Heart right ventricle (tissue), 16 donors: ENCODE results near the gene RUNX1. TPM values are rescaled to one million over a fixed set of nuclear protein-coding genes. Genes with fewer than 3 reads are reported as not detected.

Experiments
- ATAC-seq, 8 donors: fragments of 200-7000 bp; cut with Tn5 transposase; one replicate each; pipeline ENCODE4 v1.9.1; 2020; ENCODE audit warnings: mild to moderate bottlenecking in 8 of 8, moderate library complexity in 8 of 8, moderate number of reproducible peaks in 1 of 8
- DNase-seq, 2 donors: peaks; one replicate each; pipeline ENCODE4 v3.0.0-alpha.2; 2020
- H3K27ac ChIP-seq, 10 donors: fragments of 200-600 bp; sonication (generic) in 2 of 10; one replicate each; pipeline versions ENCODE4 v1.5.0 to v1.8.0; 2020 to 2022; ENCODE audit warnings: mild to moderate bottlenecking in 3 of 10
- H3K27me3 ChIP-seq, 7 donors: fragments of 200-600 bp; one replicate each; pipeline ENCODE4 v1.8.0; 2021 to 2022; ENCODE audit warnings: mild to moderate bottlenecking in 2 of 7
- H3K36me3 ChIP-seq, 9 donors: fragments of 200-600 bp; sonication (generic) in 1 of 9; one replicate each; pipeline versions ENCODE4 v1.5.0 to v1.8.0; 2020 to 2022; ENCODE audit warnings: mild to moderate bottlenecking in 2 of 9
- H3K4me1 ChIP-seq, 9 donors: fragments of 200-600 bp; sonication (generic) in 1 of 9; one replicate each; pipeline versions ENCODE4 v1.5.0 to v1.8.0; 2020 to 2022; ENCODE audit warnings: mild to moderate bottlenecking in 4 of 9
- H3K4me3 ChIP-seq, 10 donors: fragments of 200-600 bp; sonication (generic) in 2 of 10; one replicate each; pipeline versions ENCODE4 v1.5.0 to v1.8.0; 2020 to 2022; ENCODE audit warnings: mild to moderate bottlenecking in 7 of 10, moderate library complexity in 2 of 10
- H3K9me3 ChIP-seq, 11 donors: fragments of 200-600 bp in 10 of 11; sonication (generic) in 2 of 11; one replicate each; pipeline versions ENCODE4 v1.5.0 to v1.8.0; 2013 to 2022; ENCODE audit warnings: mild to moderate bottlenecking in 2 of 11, control low read depth in 1 of 11, moderate library complexity in 1 of 11
- WGBS, 2 donors: extraction: QIAGEN DNeasy Blood & Tissue Kit; methylation state at CpG; one replicate each; pipeline ENCODE4 v1.1.7; 2013; ENCODE audit warnings: inconsistent platforms in 1 of 2; 5-methylcytosine and 5-hydroxymethylcytosine counted together
- intact Hi-C, 10 donors: fragments of 100-400 bp; cut with DNase I; formaldehyde crosslinking; loops; one replicate each; pipeline versions ENCODE4 v1.11.1 to v1.14.2; 2022
- polyA plus RNA-seq, 2 donors: library from polyadenylated mRNA; stranded (reverse); fragments of 200-250 nt; gene quantifications; one replicate each; pipeline ENCODE4 v1.2.3, GENCODE V29; 2013
- total RNA-seq, 10 donors: library from RNA; stranded (reverse); fragmentation: NEBNext Ultra II Directional in 3 of 10; extraction: Animal tissue kit (Norgen Biotek cat#: 25700) in 3 of 10; gene quantifications; one replicate each; pipeline versions ENCODE4 v1.2.1 to v1.2.4, GENCODE V29; 2021 to 2023
- TF ChIP-seq, protein P1 (sequence below), 9 donors: fragments of 200-600 bp; sonication (generic) in 2 of 9; IDR thresholded peaks; one replicate each; pipeline versions ENCODE4 v1.5.0 to v1.8.0; 2021 to 2022; ENCODE audit warnings: antibody characterized with exemption in 9 of 9, mild to moderate bottlenecking in 5 of 9, moderate library complexity in 1 of 9
- donor health status: Arrhythmogenic right ventricular cardiomyopathy.
- donor health status: ischemic (EF 13 %, LVEDD 7.1; RV severe dilation, severe dysfunction).
- donor health status: healthy with polysubstance abuse.
- donor health status: DM: no; HTN: yes; CAD: no.
- donor health status: DM: no; HTN: no; CAD: no.
- donor health status: ischemic (EF 25% LVEDD 6.9; RV normal size, moderate dysfunction).
- donor health status: ischemic (EF 25% LVEDD 5.7; RV mildly dilated, moderate dysfunction).
- donor health status: healthy.
- donor health status: DM: yes; HTN: yes; CAD: no.
- donor health status: Ischemic cardiomyopathy.
- donor health status: ischemic (EF 35%, LVEDD 5.7; RV mildly dilated, moderate dysfunction).
- donor health status: nonischemic (EF 11% LVEDD 7.7; RV severe dilation, severe dysfunction).
- donor health status: DM: yes; HTN: yes; CAD: no.
- donor health status: PGD.
- donor health status: ischemic (EF 29% LVEDD 5.4; RV normal size, mild dysfunction).
- donor health status: nonischemic (EF 23%, LVEDD 6.1; RV moderate dilation, normal function).

RUNX1 gene
- total and polyA plus RNA-seq, 12 donors, result 0.88 to 29.3 (median 3.5) TPM

DNA sequence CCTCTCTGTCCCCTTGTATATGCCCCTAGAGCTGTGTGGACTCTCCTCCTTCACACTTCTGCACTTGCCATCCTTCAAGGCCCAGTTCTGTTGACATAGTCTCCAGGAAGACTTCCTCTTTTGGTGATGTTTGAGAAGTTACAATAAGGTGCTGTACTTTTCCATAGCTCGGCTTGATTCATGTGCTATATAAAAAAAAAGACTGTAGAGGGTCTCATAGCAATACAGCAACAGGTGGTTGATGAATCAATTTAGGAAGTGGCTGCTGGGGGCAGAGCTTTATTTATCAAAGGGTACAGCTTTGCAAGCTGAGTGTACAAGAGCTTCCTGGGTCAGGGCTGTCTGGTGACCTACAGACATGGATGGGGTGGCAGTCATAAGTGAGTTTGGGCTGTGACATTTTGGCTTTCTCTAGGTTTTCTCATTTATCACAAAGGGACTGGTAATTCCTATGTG lies 102.7 kb downstream of the RUNX1 start:
- no peak for DNase-seq
- Histone ChIP-seq H3K27ac (no peak overlapping the region), H3K4me3 (no peak overlapping the region), H3K27me3 (peaks cover 0 to 22% (median 0%) of the 10 kb centered on the region in 7 donors), H3K9me3 (no peaks in the 10 kb centered on the region), H3K36me3 (no peaks in the 10 kb centered on the region), H3K4me1 (peaks cover 0 to 10% (median 0%) of the 10 kb centered on the region in 9 donors)
- no peak for ATAC-seq
- 75 to 87% methylated on average over 1 of the region's 1 CpG for WGBS, 2 donors
- intact Hi-C loops, result no loop called here
- TF ChIP-seq, protein P1, sequence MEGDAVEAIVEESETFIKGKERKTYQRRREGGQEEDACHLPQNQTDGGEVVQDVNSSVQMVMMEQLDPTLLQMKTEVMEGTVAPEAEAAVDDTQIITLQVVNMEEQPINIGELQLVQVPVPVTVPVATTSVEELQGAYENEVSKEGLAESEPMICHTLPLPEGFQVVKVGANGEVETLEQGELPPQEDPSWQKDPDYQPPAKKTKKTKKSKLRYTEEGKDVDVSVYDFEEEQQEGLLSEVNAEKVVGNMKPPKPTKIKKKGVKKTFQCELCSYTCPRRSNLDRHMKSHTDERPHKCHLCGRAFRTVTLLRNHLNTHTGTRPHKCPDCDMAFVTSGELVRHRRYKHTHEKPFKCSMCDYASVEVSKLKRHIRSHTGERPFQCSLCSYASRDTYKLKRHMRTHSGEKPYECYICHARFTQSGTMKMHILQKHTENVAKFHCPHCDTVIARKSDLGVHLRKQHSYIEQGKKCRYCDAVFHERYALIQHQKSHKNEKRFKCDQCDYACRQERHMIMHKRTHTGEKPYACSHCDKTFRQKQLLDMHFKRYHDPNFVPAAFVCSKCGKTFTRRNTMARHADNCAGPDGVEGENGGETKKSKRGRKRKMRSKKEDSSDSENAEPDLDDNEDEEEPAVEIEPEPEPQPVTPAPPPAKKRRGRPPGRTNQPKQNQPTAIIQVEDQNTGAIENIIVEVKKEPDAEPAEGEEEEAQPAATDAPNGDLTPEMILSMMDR (IDR thresholded peaks at IDR 0.05), result no peak

DNA sequence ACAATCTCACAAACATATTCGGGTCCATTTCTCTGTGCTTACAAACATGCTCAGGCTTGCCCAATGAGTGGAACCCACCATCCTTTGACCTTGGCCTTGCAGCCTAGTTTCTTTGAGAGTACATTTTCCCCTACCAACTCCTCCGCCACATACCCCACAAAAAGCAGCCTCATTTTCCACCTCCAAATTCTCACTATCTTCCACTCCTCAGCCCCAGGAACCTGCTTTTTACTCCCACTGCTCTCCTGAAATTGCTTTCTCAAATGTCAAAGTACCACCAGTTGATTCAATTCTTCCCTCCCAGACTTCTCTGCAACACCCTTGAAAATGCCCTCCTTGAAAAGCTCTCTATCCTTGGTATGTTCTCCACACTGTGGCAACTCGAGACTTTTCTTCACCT lies 103.8 kb downstream of the RUNX1 start:
- TF ChIP-seq, protein P1 (IDR thresholded peaks at IDR 0.05), result no peak
- no peaks in the 10 kb centered on the region for H3K36me3 ChIP-seq
- no peak for ATAC-seq
- WGBS, 2 donors, result 84% methylated on average over 3 of the region's 3 CpGs
- peaks cover 0 to 10% (median 0%) of the 10 kb centered on the region in 9 donors for H3K4me1 ChIP-seq
- intact Hi-C loops, result no loop called here
- DNase-seq, result no peak
- H3K27ac ChIP-seq, result no peak overlapping the region
- H3K4me3 ChIP-seq, result no peak overlapping the region
- H3K27me3 ChIP-seq, result peaks cover 0 to 28% (median 3%) of the 10 kb centered on the region in 7 donors
- no peaks in the 10 kb centered on the region for H3K9me3 ChIP-seq

DNA sequence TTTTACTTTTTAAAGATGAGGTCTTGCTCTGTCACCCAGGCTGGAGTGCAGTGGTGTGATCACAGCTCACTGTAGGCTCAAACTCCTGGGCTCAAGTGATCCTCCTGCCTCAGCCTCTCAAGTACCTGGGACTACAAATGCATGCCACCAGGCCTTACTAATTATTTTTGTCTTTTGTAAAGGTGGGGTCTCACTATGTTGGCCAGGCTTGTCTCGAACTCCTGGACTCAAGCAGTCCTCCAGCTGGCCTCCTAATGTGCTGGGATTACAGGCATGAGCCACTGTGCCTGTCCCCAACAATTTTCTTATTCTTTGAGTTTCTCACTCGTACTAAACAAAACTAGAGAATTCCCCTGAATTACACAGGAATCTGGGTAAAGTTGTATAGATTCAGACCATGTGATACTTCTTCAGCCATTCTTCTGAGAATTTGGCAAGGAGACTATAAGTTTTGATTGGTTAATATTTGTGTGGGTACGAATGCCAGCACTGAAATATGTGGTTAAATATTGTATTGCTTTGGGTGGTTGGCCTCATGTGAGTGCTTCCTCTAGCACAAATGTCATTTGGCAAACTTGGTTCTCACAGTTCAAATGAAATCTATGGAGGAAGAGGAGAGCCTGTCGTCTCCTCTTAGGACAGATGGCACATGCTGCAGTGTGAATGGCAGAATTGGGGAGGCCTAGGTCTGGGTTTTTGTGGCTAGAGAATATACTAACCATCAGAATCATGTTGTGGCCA lies 104.9 kb downstream of the RUNX1 start:
- Histone ChIP-seq H3K9me3 (no peaks in the 10 kb centered on the region), H3K4me3 (no peak overlapping the region), H3K4me1 (peaks cover 0 to 10% (median 0%) of the 10 kb centered on the region in 9 donors), H3K36me3 (no peaks in the 10 kb centered on the region), H3K27me3 (peaks cover 0 to 32% (median 3%) of the 10 kb centered on the region in 7 donors), H3K27ac (no peak overlapping the region)
- ATAC-seq (no peak), DNase-seq (no peak)
- 69 to 78% methylated on average over 4 of the region's 4 CpGs for WGBS, 2 donors
- intact Hi-C loops, result no loop called here
- TF ChIP-seq, protein P1 (IDR thresholded peaks at IDR 0.05), result no peak

DNA sequence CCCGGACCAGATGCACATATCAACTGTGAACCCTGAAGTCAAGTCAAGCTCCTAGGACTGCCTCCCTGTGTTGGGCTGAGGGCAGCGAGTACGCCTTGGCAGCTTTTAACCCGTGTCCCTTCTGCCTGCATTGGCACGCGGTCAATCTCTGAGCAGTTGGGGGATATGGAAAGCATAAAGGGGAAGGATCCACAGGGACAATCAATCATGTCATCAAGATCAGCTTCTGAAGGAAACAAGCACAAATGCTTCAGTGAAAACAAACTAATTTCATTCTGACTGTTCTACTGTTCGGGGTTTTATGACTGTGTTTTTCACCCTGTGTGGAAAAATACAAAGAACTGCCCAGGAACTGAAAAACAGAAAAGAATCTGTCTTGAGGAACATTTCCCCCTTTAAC lies 106.2 kb downstream of the RUNX1 start:
- H3K36me3 ChIP-seq, result no peaks in the 10 kb centered on the region
- WGBS, 2 donors, result 79 to 82% methylated on average over 7 of the region's 7 CpGs
- TF ChIP-seq, protein P1 (IDR thresholded peaks at IDR 0.05), result no peak
- H3K9me3 ChIP-seq, result no peaks in the 10 kb centered on the region
- no peak for DNase-seq
- no peak overlapping the region for H3K4me3 ChIP-seq
- ATAC-seq, result no peak
- peaks cover 0 to 34% (median 3%) of the 10 kb centered on the region in 7 donors for H3K27me3 ChIP-seq
- H3K4me1 ChIP-seq, result peaks cover 0 to 16% (median 0%) of the 10 kb centered on the region in 9 donors
- no peak overlapping the region for H3K27ac ChIP-seq
- intact Hi-C loops, result no loop called here
